ENCODE data around the gene DDX3X. TPM values are rescaled to one million over a fixed set of nuclear protein-coding genes. Genes with fewer than 3 reads are reported as not detected.

DDX3X gene
- total and polyA plus RNA-seq, 2 of the 13 experiments (the other 11 are each of a cell fraction or from before 2014, with no cell fraction given) = 53.5 to 239 TPM

- peak in 1 of 2 experiments; percentile 32; a peak in 1 of 4 replicates for TF ChIP-seq ATF4 (CRISPR knock-in tag; IDR thresholded peaks at IDR 0.05)
- peak; percentile 61 for TF ChIP-seq CEBPG (CRISPR knock-in tag; IDR thresholded peaks at IDR 0.05)
- TF ChIP-seq CEBPB (IDR thresholded peaks at IDR 0.05; ENCODE audit: borderline replicate concordance, low read depth, low read length) = peak; percentile 75; the same call in 1 of the 2 replicates
Observed at GRCh38 chrX:41384051-41384705, 50.2 kb downstream of the DDX3X start (continued).

DNA sequence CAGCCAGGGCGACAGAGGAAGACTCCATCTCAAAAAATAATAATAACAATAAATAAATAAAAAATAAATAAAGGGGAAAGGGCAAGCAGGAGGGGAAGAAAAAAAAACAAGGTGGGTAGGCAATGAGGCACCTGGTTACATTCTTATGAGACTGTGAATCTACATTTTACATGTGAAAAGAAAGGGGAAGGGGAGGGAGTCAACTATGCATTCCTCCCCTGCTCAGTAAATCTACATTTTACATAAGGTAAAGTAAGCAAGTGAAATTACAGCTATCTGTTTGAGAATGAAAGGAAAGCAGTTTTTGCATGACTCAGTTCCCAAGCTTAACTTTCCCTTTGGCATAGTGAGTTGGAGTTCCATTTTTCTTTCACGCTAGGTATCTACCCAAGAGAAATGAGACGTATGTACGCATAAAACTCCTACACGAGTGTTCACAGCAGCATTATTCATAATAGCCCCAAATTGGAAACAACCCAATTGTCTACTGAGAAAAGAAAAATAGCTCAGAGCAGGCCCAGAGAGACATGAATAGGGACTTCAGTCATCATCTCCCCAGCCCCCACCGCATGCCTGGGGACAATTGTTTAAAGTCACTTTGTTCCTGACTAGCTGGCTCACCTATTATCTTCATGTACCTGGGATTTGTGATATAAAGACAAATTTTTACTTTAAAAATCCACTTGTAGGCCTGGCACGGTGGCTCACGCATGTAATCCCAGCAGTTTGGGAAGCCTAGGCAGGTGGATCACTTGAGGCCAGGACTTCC, 52.4 kb downstream of the DDX3X start:
- ATAC-seq (no peak), FAIRE-seq (no peak), DNase-seq (ENCODE audit: low spot score) (no peak)
- Histone ChIP-seq H3K9me3 (ENCODE audit: low read length) (no peaks in the 10 kb centered on the region), H3K79me2 (ENCODE audit: insufficient read depth, low read length) (no peaks in the 10 kb centered on the region), H3K27ac (ENCODE audit: extremely low read length, insufficient read depth, low read length) (no peak overlapping the region), H3K27me3 (ENCODE audit: control insufficient read depth in 1 of 2, insufficient read depth in 2 of 2, low read length in 2 of 2) (no peaks in the 10 kb centered on the region), H3K4me3 (replicated peaks in 1 of 3; ENCODE audit: insufficient read depth in 1 of 3, low read depth in 2 of 3, low read length in 3 of 3) (no peak overlapping the region), H3K4me2 (ENCODE audit: low read depth, low read length) (no peak overlapping the region), H3K9ac (ENCODE audit: insufficient read depth, low read depth, low read length) (no peak overlapping the region), H3K4me1 (ENCODE audit: insufficient read depth, low read length) (peaks cover 71% of the 10 kb centered on the region), H4K20me1 (ENCODE audit: insufficient read depth, low read length) (no peaks in the 10 kb centered on the region), H2AFZ (ENCODE audit: low read length) (no peak overlapping the region), H3K36me3 (replicated peaks in 1 of 2; ENCODE audit: control insufficient read depth in 1 of 2, insufficient read depth in 2 of 2, low read length in 2 of 2) (no peaks in the 10 kb centered on the region)
- WGBS (ENCODE audit: low lambda C conversion rate) = 91% methylated on average over 7 of the region's 8 CpGs
- intact Hi-C loops (cut with micrococcal nuclease; ENCODE audit: unreplicated experiment) (no loop called here), in situ Hi-C loops (cut with HindIII; ENCODE audit: extremely low pct_ligation_motif_present, low pct_unique_long_range_greater_than_20kb) (no loop called here)
- POLR2A ChIA-PET = no interaction called here
- CTCF ChIA-PET (ENCODE audit: low intra/inter-chr PET ratio, low total read pairs) = no interaction called here
- BruUV-seq (replicated peaks) = no TSS peak
- TF ChIP-seq ZNF232 (CRISPR knock-in tag; IDR thresholded peaks at IDR 0.05; ENCODE audit: borderline replicate concordance) = peak; percentile 42; the same call in 1 of the 2 replicates
- TF ChIP-seq FOSL2 (CRISPR knock-in tag; IDR thresholded peaks at IDR 0.05) = no peak

Measured in HepG2 (cell line).